Mesenchymal stem cell (in vitro differentiated cells and primary cell): Measurements from ENCODE around the gene CMTM1.

ENCODE experiments used
- DNase-seq: peaks from one replicate; pipeline ENCODE4 v3.0.0-alpha.2; 2013
- H2AFZ ChIP-seq: one replicate; pipeline ENCODE4 v1.6.1; 2013; ENCODE audit warnings: low read depth, mild to moderate bottlenecking, control low read depth, inconsistent platforms, low read length, moderate library complexity
- H2AK5ac ChIP-seq: 2 replicates; pipeline ENCODE4 v1.6.1; 2013; ENCODE audit warnings: low read length, moderate library complexity, mild to moderate bottlenecking, inconsistent platforms; ENCODE audit not compliant: severe bottlenecking
- H2BK120ac ChIP-seq: one replicate; pipeline ENCODE4 v1.6.1; 2013; ENCODE audit warnings: low read depth, mild to moderate bottlenecking, inconsistent platforms, low read length, moderate library complexity
- H2BK12ac ChIP-seq, 2 experiments: one replicate each; pipeline ENCODE4 v1.6.1; 2013; ENCODE audit warnings: inconsistent platforms in 2 of 2, low read length in 2 of 2, mild to moderate bottlenecking in 2 of 2, moderate library complexity in 2 of 2, control low read depth in 1 of 2
- H2BK15ac ChIP-seq: one replicate; pipeline ENCODE4 v1.6.1; 2013; ENCODE audit warnings: mild to moderate bottlenecking, low read depth, inconsistent platforms; ENCODE audit not compliant: poor library complexity, severe bottlenecking
- H2BK5ac ChIP-seq: 2 replicates; pipeline ENCODE4 v1.6.1; 2013; ENCODE audit warnings: low read depth, mild to moderate bottlenecking, low read length, control low read depth, inconsistent platforms; ENCODE audit not compliant: poor library complexity, severe bottlenecking
- H3K14ac ChIP-seq, 2 experiments: one replicate each; pipeline ENCODE4 v1.6.1; 2013; ENCODE audit warnings: inconsistent platforms in 2 of 2, low read length in 2 of 2, control low read depth in 1 of 2, mild to moderate bottlenecking in 1 of 2, moderate library complexity in 1 of 2
- H3K18ac ChIP-seq, 2 experiments: one replicate each; pipeline ENCODE4 v1.6.1; 2013; ENCODE audit warnings: inconsistent platforms in 2 of 2, low read length in 2 of 2, control low read depth in 1 of 2, low read depth in 1 of 2, mild to moderate bottlenecking in 1 of 2
- H3K23ac ChIP-seq, 2 experiments: one replicate each; pipeline ENCODE4 v1.6.1; 2013; ENCODE audit warnings: inconsistent platforms in 2 of 2, low read length in 2 of 2, mild to moderate bottlenecking in 2 of 2, moderate library complexity in 2 of 2, control low read depth in 1 of 2
- H3K27ac ChIP-seq: 2 replicates; pipeline ENCODE4 v1.5.1; 2013; ENCODE audit warnings: mild to moderate bottlenecking, moderate library complexity, low read length, control low read depth, inconsistent platforms; ENCODE audit not compliant: poor library complexity, severe bottlenecking
- H3K27me3 ChIP-seq, 2 experiments: 2 replicates each; pipeline versions ENCODE4 v1.6.1 to v1.7.0; 2013; ENCODE audit warnings: low read length in 2 of 2, mild to moderate bottlenecking in 2 of 2, moderate library complexity in 2 of 2, control low read depth in 1 of 2, inconsistent platforms in 1 of 2; ENCODE audit not compliant: control insufficient read depth in 1 of 2, insufficient read depth in 1 of 2
- H3K36me3 ChIP-seq, 2 experiments: 2 replicates each; pipeline versions ENCODE4 v1.6.1 to v1.7.0; 2013; ENCODE audit warnings: low read length in 2 of 2, control low read depth in 1 of 2, inconsistent platforms in 1 of 2, low read depth in 1 of 2, mild to moderate bottlenecking in 1 of 2; ENCODE audit not compliant: insufficient read depth in 2 of 2, control insufficient read depth in 1 of 2
- H3K4ac ChIP-seq, 2 experiments: one replicate each; pipeline ENCODE4 v1.6.1; 2013; ENCODE audit warnings: inconsistent platforms in 2 of 2, low read length in 2 of 2, mild to moderate bottlenecking in 2 of 2, moderate library complexity in 2 of 2, control low read depth in 1 of 2, low read depth in 1 of 2
- H3K4me1 ChIP-seq: 2 replicates; pipeline ENCODE4 v1.6.1; 2013; ENCODE audit warnings: low read depth, low read length, control low read depth; ENCODE audit not compliant: control insufficient read depth, insufficient read depth
- H3K4me2 ChIP-seq: 2 replicates; pipeline ENCODE4 v1.6.1; 2013; ENCODE audit warnings: low read length, mild to moderate bottlenecking, inconsistent platforms; ENCODE audit not compliant: poor library complexity, severe bottlenecking
- H3K4me3 ChIP-seq, 2 experiments: 2 replicates each; pipeline versions ENCODE4 v1.5.1 to v1.7.0; 2013; ENCODE audit warnings: low read length in 2 of 2, mild to moderate bottlenecking in 2 of 2, control low read depth in 1 of 2, low read depth in 1 of 2; ENCODE audit not compliant: insufficient read depth in 1 of 2
- H3K79me1 ChIP-seq: replicated peaks from 2 replicates; pipeline ENCODE4 v1.6.1; 2013; ENCODE audit warnings: mild to moderate bottlenecking, control low read depth, low read length, inconsistent platforms; ENCODE audit not compliant: poor library complexity, severe bottlenecking
- H3K9ac ChIP-seq: 2 replicates; pipeline ENCODE4 v1.7.0; 2013; ENCODE audit warnings: mild to moderate bottlenecking, low read length, moderate library complexity
- H3K9me3 ChIP-seq: 2 replicates; pipeline ENCODE4 v1.7.0; 2013; ENCODE audit warnings: mild to moderate bottlenecking, low read length; ENCODE audit not compliant: control insufficient read depth
- H4K8ac ChIP-seq: one replicate; pipeline ENCODE4 v1.6.1; 2013; ENCODE audit warnings: inconsistent platforms, mild to moderate bottlenecking, low read length, moderate library complexity
- H4K91ac ChIP-seq: one replicate; pipeline ENCODE4 v1.6.1; 2013; ENCODE audit warnings: mild to moderate bottlenecking, low read length, inconsistent platforms
- WGBS: methylation state at CpG from one replicate; pipeline ENCODE4 v1.1.7; 2013; ENCODE audit warnings: mixed read lengths; 5-methylcytosine and 5-hydroxymethylcytosine counted together

CMTM1 gene

GRCh38 chr16:66517586-66518263, 48.5 kb upstream of the CMTM1 start:
- 93% methylated on average over 8 of the region's 8 CpGs for WGBS
- peak overlapping the region; percentile 2 for H2BK15ac ChIP-seq
- no peak overlapping the region for H3K4me2 ChIP-seq
- peak overlapping the region; percentile 85 for H2AK5ac ChIP-seq
- H3K4me3 ChIP-seq = peak overlapping the region in 1 of 2 experiments; percentile 45
- no peak for DNase-seq
- no peaks in the 10 kb centered on the region for H3K9me3 ChIP-seq
- H3K14ac ChIP-seq = peak overlapping the region in 1 of 2 experiments; percentile 29
- H3K4ac ChIP-seq = peak overlapping the region; percentile 12 to 89
- H3K18ac ChIP-seq = peak overlapping the region; percentile 87 to 93
- H2BK5ac ChIP-seq = peak overlapping the region; percentile 97
- peaks cover 54% of the 10 kb centered on the region for H3K4me1 ChIP-seq
- no peak overlapping the region for H3K23ac ChIP-seq
- peak overlapping the region; percentile 98 for H3K27ac ChIP-seq
- peak overlapping the region; percentile 81 to 94 for H2BK12ac ChIP-seq
- peak overlapping the region; percentile 93 for H4K8ac ChIP-seq
- H4K91ac ChIP-seq = peak overlapping the region; percentile 79
- H2BK120ac ChIP-seq = peak overlapping the region; percentile 87
- peaks cover 19% of the 10 kb centered on the region for H3K79me1 ChIP-seq
- H3K9ac ChIP-seq = peak overlapping the region; percentile 77
- peaks cover 29% of the 10 kb centered on the region in 2 experiments for H3K36me3 ChIP-seq
- no peak overlapping the region for H2AFZ ChIP-seq
- H3K27me3 ChIP-seq = no peaks in the 10 kb centered on the region

GRCh38 chr16:66519482-66520373, 46.5 kb upstream of the CMTM1 start:
- Histone ChIP-seq H3K27ac (no peak overlapping the region), H4K8ac (peak overlapping the region; percentile 22), H3K4ac (no peak overlapping the region), H3K23ac (no peak overlapping the region), H2BK5ac (no peak overlapping the region), H2BK12ac (peak overlapping the region; percentile 28 to 84), H4K91ac (peak overlapping the region; percentile 65), H3K36me3 (peaks cover 30 to 32% of the 10 kb centered on the region in 2 experiments), H2AK5ac (peak overlapping the region; percentile 51), H3K27me3 (no peaks in the 10 kb centered on the region), H3K4me2 (no peak overlapping the region), H2BK120ac (peak overlapping the region; percentile 59), H2BK15ac (no peak overlapping the region), H3K14ac (no peak overlapping the region), H3K9me3 (no peaks in the 10 kb centered on the region), H3K4me3 (no peak overlapping the region), H3K4me1 (peaks cover 45% of the 10 kb centered on the region), H3K9ac (no peak overlapping the region), H3K79me1 (peaks cover 15% of the 10 kb centered on the region), H3K18ac (peak overlapping the region in 1 of 2 experiments; percentile 76), H2AFZ (no peak overlapping the region)
- no peak for DNase-seq
- 97% methylated on average over 11 of the region's 11 CpGs for WGBS

GRCh38 chr16:66520406-66521170, 45.7 kb upstream of the CMTM1 start:
- no peak overlapping the region for H2BK5ac ChIP-seq
- H2AFZ ChIP-seq = no peak overlapping the region
- peak overlapping the region in 1 of 2 experiments; percentile 88 for H2BK12ac ChIP-seq
- H3K9ac ChIP-seq = no peak overlapping the region
- peak overlapping the region; percentile 44 for H4K91ac ChIP-seq
- no peak overlapping the region for H3K4ac ChIP-seq
- H2BK15ac ChIP-seq = no peak overlapping the region
- H3K4me1 ChIP-seq = peaks cover 41% of the 10 kb centered on the region
- H3K27me3 ChIP-seq = no peaks in the 10 kb centered on the region
- no peak overlapping the region for H2BK120ac ChIP-seq
- no peak for DNase-seq
- H3K14ac ChIP-seq = no peak overlapping the region
- H3K27ac ChIP-seq = peak overlapping the region; percentile 19
- no peak overlapping the region for H3K4me3 ChIP-seq
- no peaks in the 10 kb centered on the region for H3K9me3 ChIP-seq
- H3K23ac ChIP-seq = no peak overlapping the region
- peak overlapping the region; percentile 99 for H2AK5ac ChIP-seq
- peaks cover 15% of the 10 kb centered on the region for H3K79me1 ChIP-seq
- peak overlapping the region in 1 of 2 experiments; percentile 69 for H3K18ac ChIP-seq
- WGBS = 94% methylated on average over 12 of the region's 14 CpGs
- H3K4me2 ChIP-seq = no peak overlapping the region
- H3K36me3 ChIP-seq = peaks cover 32 to 36% of the 10 kb centered on the region in 2 experiments
- H4K8ac ChIP-seq = no peak overlapping the region
